ENCODE data around the gene ST6GALNAC3.

ST6GALNAC3 gene

DNA sequence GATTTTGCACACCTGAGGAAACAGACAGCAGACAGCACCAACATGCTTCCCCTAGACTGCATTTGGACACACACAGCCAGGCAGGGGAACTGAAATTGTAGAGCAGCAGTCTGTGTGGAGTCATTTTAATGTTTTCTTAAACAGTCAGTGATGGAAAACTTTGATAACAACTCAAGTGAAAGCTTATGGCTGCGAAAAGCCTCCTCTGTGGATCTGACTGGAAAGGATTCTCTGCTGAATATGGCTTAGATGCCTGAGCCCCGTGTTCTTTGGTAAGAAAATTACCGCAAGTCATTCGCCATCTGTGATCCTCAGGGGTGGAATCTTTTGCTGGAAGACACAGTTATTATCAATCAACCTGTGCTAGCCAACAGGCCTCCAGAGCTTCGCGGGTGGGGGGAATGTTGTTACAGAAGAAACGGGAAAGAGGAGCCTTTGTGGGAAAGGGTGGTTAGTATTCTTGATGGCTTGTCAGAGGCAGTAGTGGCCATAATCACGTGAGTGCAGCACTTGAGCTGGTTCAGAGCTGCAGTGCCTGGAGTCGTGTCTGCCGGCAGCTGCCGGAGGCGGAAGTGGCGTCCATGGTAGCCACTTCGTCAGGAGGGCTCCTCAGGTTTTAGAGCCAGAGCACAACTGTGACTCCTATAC lies 204.7 kb downstream of the ST6GALNAC3 start:
- H3K4me3 ChIP-seq (ENCODE audit: low read depth, low read length), result no peak overlapping the region
- no peaks in the 10 kb centered on the region for H3K36me3 ChIP-seq (replicated peaks)
- H3K27me3 ChIP-seq (replicated peaks), result no peaks in the 10 kb centered on the region
- DNase-seq, result peak; percentile 28
- in situ Hi-C loops (cut with HindIII; ENCODE audit: low pct_ligation_motif_present, low sequenced_read_pairs), result no loop called here
- TF ChIP-seq, protein P1, sequence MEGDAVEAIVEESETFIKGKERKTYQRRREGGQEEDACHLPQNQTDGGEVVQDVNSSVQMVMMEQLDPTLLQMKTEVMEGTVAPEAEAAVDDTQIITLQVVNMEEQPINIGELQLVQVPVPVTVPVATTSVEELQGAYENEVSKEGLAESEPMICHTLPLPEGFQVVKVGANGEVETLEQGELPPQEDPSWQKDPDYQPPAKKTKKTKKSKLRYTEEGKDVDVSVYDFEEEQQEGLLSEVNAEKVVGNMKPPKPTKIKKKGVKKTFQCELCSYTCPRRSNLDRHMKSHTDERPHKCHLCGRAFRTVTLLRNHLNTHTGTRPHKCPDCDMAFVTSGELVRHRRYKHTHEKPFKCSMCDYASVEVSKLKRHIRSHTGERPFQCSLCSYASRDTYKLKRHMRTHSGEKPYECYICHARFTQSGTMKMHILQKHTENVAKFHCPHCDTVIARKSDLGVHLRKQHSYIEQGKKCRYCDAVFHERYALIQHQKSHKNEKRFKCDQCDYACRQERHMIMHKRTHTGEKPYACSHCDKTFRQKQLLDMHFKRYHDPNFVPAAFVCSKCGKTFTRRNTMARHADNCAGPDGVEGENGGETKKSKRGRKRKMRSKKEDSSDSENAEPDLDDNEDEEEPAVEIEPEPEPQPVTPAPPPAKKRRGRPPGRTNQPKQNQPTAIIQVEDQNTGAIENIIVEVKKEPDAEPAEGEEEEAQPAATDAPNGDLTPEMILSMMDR (IDR thresholded peaks at IDR 0.05; ENCODE audit: low read depth, low read length, missing control alignments), result no peak
- H3K27ac ChIP-seq, result no peak overlapping the region

DNA sequence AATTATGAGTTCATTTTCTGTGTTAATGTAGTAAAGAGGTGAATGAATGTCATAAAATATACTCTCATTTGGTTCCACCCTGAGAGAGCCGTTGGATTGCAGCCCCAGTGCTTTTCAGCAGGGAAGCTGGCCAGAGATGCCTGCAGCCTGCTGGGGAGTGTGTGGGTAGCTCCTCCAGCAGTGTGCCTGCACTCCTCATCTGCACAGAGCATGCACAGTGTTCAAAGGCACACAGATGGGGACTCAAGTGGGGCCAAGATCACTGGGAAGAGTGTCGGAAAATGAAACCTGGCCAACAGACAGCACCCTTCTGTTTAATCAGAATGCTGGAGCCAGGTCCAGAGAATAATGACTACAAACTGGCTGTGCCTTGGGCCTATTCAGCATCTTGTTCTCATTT lies 206.8 kb downstream of the ST6GALNAC3 start:
- no peaks in the 10 kb centered on the region for H3K27me3 ChIP-seq (replicated peaks)
- no peak for DNase-seq
- H3K36me3 ChIP-seq (replicated peaks), result no peaks in the 10 kb centered on the region
- no peak overlapping the region for H3K27ac ChIP-seq
- in situ Hi-C loops (cut with HindIII; ENCODE audit: low pct_ligation_motif_present, low sequenced_read_pairs), result no loop called here
- TF ChIP-seq, protein P1 (IDR thresholded peaks at IDR 0.05; ENCODE audit: low read depth, low read length, missing control alignments), result no peak
- H3K4me3 ChIP-seq (ENCODE audit: low read depth, low read length), result no peak overlapping the region

DNA sequence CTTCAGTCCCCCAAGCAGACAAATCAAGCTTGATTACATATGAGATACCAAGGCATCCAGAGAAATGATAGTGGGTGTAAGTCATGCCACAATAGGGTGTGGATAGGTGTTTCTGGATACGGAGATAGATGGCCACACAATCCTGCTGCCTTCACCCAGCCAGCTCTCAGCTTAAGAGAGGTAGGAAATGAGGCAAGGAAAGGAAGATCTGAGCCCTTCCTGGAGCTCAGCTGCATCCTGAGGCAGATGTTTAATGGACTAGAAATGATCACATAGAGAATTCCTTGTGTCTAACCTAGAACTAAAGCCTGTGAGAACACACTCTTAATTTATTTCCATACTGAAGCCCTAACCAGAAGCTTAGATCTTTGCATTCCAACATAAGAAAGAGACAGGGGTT lies 210.3 kb downstream of the ST6GALNAC3 start:
- Histone ChIP-seq H3K4me3 (ENCODE audit: low read depth, low read length) (no peak overlapping the region), H3K36me3 (replicated peaks) (no peaks in the 10 kb centered on the region), H3K27ac (no peak overlapping the region), H3K27me3 (replicated peaks) (no peaks in the 10 kb centered on the region)
- TF ChIP-seq, protein P1 (IDR thresholded peaks at IDR 0.05; ENCODE audit: low read depth, low read length, missing control alignments), result no peak
- no peak for DNase-seq
- in situ Hi-C loops (cut with HindIII; ENCODE audit: low pct_ligation_motif_present, low sequenced_read_pairs), result no loop called here

DNA sequence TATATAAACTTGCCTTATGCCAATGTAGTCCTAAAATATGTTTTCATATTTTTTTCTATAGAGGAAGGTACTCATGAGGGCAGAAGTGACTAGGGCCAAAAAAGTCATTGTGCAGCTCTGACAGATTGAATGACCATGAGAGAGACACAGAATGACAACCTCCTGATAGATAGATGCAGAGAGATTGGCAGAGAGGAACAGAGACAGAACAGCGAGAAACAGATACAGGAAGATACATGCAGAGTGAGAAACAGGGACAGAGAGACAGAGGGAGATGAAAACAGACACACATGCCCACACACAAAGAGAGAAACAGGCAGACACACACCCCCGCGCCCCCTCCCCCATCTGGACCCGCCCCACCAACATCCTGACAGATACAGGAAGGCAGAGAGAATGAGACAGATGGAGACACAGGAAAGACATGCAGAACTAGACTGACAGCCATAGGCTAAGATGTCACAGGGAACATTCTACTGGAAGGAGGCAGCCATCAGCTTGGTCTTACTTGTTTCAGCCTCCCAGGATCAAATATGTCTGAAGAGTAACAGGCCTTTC lies 211.1 kb downstream of the ST6GALNAC3 start:
- in situ Hi-C loops (cut with HindIII; ENCODE audit: low pct_ligation_motif_present, low sequenced_read_pairs), result no loop called here
- H3K27ac ChIP-seq, result no peak overlapping the region
- DNase-seq, result no peak
- TF ChIP-seq, protein P1 (IDR thresholded peaks at IDR 0.05; ENCODE audit: low read depth, low read length, missing control alignments), result no peak
- H3K4me3 ChIP-seq (ENCODE audit: low read depth, low read length), result no peak overlapping the region
- H3K36me3 ChIP-seq (replicated peaks), result no peaks in the 10 kb centered on the region
- H3K27me3 ChIP-seq (replicated peaks), result no peaks in the 10 kb centered on the region

DNA sequence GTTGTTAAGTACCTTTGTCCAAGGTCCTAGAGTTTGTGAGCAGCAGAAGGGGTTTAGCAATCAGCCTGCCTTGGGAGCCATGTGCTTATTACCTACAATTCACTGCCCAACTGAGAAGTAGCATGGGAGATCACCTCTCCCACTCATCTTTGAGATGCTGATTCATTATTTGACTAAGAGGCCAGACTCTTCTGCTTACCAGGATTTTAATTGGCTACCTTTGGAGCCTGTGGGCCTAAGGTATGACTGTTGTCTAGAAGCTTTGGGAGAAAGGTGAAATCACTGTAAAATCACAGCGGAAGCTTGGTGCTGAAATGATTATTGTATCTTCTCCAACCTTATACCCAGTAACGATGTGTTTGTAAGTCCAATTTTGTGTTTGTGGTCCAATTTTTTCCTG lies 213.4 kb downstream of the ST6GALNAC3 start:
- TF ChIP-seq, protein P1 (IDR thresholded peaks at IDR 0.05; ENCODE audit: low read depth, low read length, missing control alignments), result no peak
- no peaks in the 10 kb centered on the region for H3K36me3 ChIP-seq (replicated peaks)
- no peaks in the 10 kb centered on the region for H3K27me3 ChIP-seq (replicated peaks)
- in situ Hi-C loops (cut with HindIII; ENCODE audit: low pct_ligation_motif_present, low sequenced_read_pairs), result no loop called here
- no peak overlapping the region for H3K4me3 ChIP-seq (ENCODE audit: low read depth, low read length)
- H3K27ac ChIP-seq, result no peak overlapping the region
- no peak for DNase-seq
